ENCODE measurements around the gene ADAM30.

Gene ADAM30

GRCh38 chr1:119909890-119910596 lies 13.7 kb upstream of the ADAM30 start:
- no peak for DNase-seq (ENCODE audit: low read depth in 1 of 2, low spot score in 1 of 2)

- DNase-seq (ENCODE audit: low read depth in 1 of 2, low spot score in 1 of 2), result no peak
Observed at GRCh38 chr1:119908661-119909060, 12.3 kb upstream of the ADAM30 start.

GRCh38 chr1:119906927-119907652 lies 10.8 kb upstream of the ADAM30 start:
- no peak for DNase-seq (ENCODE audit: low read depth in 1 of 2, low spot score in 1 of 2)

- DNase-seq (ENCODE audit: low read depth in 1 of 2, low spot score in 1 of 2), result no peak
Observed at GRCh38 chr1:119903443-119903835, 7.1 kb upstream of the ADAM30 start.

GRCh38 chr1:119902775-119903442 lies 6.6 kb upstream of the ADAM30 start:
- no peak for DNase-seq (ENCODE audit: low read depth in 1 of 2, low spot score in 1 of 2)

- DNase-seq (ENCODE audit: low read depth in 1 of 2, low spot score in 1 of 2), result no peak
Observed at GRCh38 chr1:119898981-119899720, 2.8 kb upstream of the ADAM30 start.

- DNase-seq (ENCODE audit: low read depth in 1 of 2, low spot score in 1 of 2), result no peak
Observed at GRCh38 chr1:119898530-119898929, 2.2 kb upstream of the ADAM30 start.

GRCh38 chr1:119895102-119895501 lies 1.2 kb downstream of the ADAM30 start:
- no peak for DNase-seq (ENCODE audit: low read depth in 1 of 2, low spot score in 1 of 2)

- no peak for DNase-seq (ENCODE audit: low read depth in 1 of 2, low spot score in 1 of 2)
Observed at GRCh38 chr1:119893827-119894700, 2.3 kb downstream of the ADAM30 start.

GRCh38 chr1:119893238-119893791 lies 3.0 kb downstream of the ADAM30 start:
- no peak for DNase-seq (ENCODE audit: low read depth in 1 of 2, low spot score in 1 of 2)

GRCh38 chr1:119891386-119891785 lies 4.9 kb downstream of the ADAM30 start:
- no peak for DNase-seq (ENCODE audit: low read depth in 1 of 2, low spot score in 1 of 2)

GRCh38 chr1:119888476-119888875 lies 7.8 kb downstream of the ADAM30 start:
- no peak for DNase-seq (ENCODE audit: low read depth in 1 of 2, low spot score in 1 of 2)

GRCh38 chr1:119887427-119887826 lies 8.9 kb downstream of the ADAM30 start:
- DNase-seq (ENCODE audit: low read depth in 1 of 2, low spot score in 1 of 2), result no peak

GRCh38 chr1:119885903-119886783 lies 10.2 kb downstream of the ADAM30 start:
- DNase-seq (ENCODE audit: low read depth in 1 of 2, low spot score in 1 of 2), result peak; percentile 30 to 36

GRCh38 chr1:119884711-119885110 lies 11.6 kb downstream of the ADAM30 start:
- no peak for DNase-seq (ENCODE audit: low read depth in 1 of 2, low spot score in 1 of 2)

GRCh38 chr1:119883826-119884225 lies 12.5 kb downstream of the ADAM30 start:
- DNase-seq (ENCODE audit: low read depth in 1 of 2, low spot score in 1 of 2), result no peak

- no peak for DNase-seq (ENCODE audit: low read depth in 1 of 2, low spot score in 1 of 2)
Observed at GRCh38 chr1:119882132-119883049, 13.9 kb downstream of the ADAM30 start.

All from activated CD4-positive, alpha-beta T cell treated with anti-CD3 and anti-CD28 coated beads, Interleukin-2, amount 50 U/mL, for 24 hours (primary cell).